ENCODE data around the gene ASPG.

ASPG gene

GRCh38 chr14:104131968-104132732 lies 46.6 kb downstream of the ASPG start:
- TF ChIP-seq ZFX (IDR thresholded peaks at IDR 0.05; ENCODE audit: borderline replicate concordance) (no peak), CTCF (IDR thresholded peaks at IDR 0.05) (no peak)
- H3K27ac ChIP-seq = no peak overlapping the region

- no peak for TF ChIP-seq CTCF (IDR thresholded peaks at IDR 0.05)
- H3K27ac ChIP-seq = no peak overlapping the region
Measured at GRCh38 chr14:104132981-104133380, 47.5 kb downstream of the ASPG start.

GRCh38 chr14:104133496-104133895 lies 48.0 kb downstream of the ASPG start:
- no peak for TF ChIP-seq CTCF (IDR thresholded peaks at IDR 0.05)
- TF ChIP-seq ZFX (IDR thresholded peaks at IDR 0.05; ENCODE audit: borderline replicate concordance) = no peak
- no peak overlapping the region for H3K27ac ChIP-seq

DNA sequence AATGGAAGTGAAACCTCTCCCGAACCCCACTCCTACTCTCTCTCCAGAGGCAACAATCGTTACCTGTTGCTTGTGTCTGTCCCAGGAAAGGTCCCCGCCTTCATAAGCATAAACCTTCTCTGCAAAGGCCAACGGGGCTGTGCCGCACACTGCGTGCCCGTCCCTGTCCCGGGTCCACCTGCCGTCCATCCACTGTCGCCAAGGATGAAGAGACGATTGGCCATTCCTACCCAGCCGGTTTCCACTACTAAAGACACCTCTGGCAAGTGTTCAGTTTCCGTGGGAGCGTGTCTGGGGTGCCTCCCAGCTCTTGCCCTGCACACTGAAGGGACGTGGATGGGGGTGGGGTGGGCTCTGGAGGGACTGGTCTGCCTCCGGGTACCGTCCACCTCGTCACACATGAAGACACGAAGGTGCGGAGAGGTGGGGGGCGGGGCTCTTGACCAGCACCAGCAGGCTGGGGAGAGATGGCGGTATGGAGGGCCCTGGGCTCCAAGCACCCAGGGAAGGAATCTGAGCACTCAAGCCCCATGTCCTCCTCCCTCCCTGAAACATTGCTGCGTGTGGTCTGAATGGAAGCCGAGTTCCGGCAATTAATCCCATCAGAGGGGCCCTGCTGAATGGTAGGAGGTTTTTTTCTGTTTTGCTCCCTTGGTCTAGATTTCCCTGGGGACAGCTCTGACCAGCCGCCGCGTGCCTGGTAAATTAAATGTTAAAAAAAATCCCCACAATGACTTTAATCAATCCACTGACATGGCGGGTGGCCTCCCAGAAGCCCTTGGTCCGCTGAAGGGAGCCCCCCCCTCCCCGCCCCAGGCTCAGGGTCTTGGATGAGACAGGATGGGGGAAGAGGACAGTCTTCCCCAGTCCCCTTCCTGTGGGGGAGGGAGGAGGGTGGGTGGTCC lies 48.8 kb downstream of the ASPG start:
- H3K27ac ChIP-seq = no peak overlapping the region
- TF ChIP-seq CTCF (IDR thresholded peaks at IDR 0.05) (no peak), ZFX (IDR thresholded peaks at IDR 0.05; ENCODE audit: borderline replicate concordance) (no peak)

DNA sequence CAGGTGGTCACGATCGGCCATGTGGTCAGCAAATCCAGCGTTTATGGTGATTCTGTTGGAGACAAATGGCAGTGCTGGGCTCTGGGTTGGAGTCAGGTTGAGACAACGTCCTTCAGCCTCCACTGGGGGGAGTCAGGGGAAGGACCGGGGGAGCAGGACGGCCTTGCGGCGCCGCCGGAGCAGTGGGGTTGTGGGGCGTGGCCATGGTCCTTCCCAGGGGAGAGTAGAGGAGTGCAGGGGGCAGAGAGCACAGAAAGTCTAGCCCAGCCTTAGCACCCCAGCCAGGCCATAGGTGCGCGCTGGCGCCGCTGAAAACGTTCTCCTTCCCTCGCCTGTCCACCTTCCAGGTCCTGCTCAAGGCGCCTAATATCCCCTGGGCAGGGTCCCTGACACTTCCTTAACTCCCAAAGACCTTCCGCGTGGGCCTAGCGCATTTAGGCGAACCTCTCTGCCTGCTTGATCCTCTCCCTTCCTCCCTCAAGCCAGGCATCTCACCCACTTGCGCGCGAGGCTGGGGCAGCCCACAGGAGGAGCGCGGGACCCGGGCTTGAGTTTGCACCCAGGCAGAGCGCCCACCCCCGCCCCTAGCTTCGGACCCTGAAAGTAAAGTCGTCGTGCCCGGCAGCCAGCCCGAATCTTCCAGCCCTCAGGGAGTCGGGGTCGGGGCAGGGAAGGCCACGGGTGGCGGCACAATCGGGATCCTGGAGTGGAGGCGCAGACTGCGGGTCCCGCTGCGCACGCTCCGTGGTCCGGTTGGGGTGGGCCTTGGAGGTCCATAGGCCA lies 49.8 kb downstream of the ASPG start:
- TF ChIP-seq CTCF (IDR thresholded peaks at IDR 0.05) = peak; percentile 25; the same call in 1 of the 2 replicates
- TF ChIP-seq ZFX (IDR thresholded peaks at IDR 0.05; ENCODE audit: borderline replicate concordance) = no peak
- H3K27ac ChIP-seq = no peak overlapping the region

GRCh38 chr14:104135904-104136471 lies 50.5 kb downstream of the ASPG start:
- H3K27ac ChIP-seq = no peak overlapping the region
- peak; percentile 8; the same call in 1 of the 2 replicates for TF ChIP-seq CTCF (IDR thresholded peaks at IDR 0.05)
- TF ChIP-seq ZFX (IDR thresholded peaks at IDR 0.05; ENCODE audit: borderline replicate concordance) = no peak
